NCI-H146 treated with DMSO at 0.1 percent for 48 hours (cell line): ENCODE results near the gene AP1M2.
"Not testable (repeated sequence)": the region's sequence is repeated elsewhere in the genome, so short reads cannot be mapped to it uniquely, and the experiment has no call there.

Experiments used
- DNase-seq: peaks from one replicate; lab custom pipeline; 2025; ENCODE audit not compliant: unreplicated experiment; lab: John Stamatoyannopoulos, UW

The AP1M2 gene

DNA sequence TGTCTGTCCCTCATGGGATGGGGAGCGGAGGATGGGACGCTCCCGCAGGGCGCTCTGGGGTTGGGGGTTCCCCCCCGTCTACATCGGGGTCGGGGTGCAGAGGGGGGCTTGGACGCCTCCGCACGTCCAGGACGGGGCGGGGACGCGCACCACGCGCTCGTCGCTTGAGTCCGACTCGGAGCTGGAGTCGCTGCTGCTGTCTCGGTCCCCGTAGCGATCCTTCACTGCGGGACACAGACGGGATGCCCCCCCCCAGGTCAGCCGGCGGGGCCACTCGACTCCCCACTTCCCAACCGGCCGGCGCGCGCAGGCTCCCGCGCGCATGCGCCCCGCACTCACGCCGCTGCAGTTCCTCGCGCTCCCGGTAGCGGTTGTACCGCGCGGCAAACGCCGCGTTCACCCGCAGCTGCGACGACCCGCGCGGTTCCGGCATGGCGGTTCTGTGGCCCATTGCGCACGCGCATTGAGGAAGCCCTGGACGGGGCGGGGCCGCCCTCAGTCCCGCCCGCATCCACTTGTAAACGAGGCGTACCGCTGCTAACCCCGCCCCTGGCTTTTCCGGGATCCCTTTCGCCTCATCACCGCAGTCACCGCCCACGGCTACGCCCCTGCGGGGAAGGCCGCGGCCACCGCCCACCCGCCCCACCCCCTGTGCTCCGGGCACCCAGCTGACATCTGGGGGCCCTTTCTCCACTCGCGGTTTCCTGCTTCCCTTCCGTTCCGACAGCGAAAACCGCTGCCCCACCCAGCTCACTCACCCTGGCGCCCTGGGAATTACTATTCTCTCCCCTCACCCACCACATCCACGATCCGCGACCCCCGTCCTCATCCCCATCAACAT, 21.3 kb downstream of the AP1M2 start, which contains the start of gene KRI1:
TSS of gene KRI1 (minus strand) at position 444 of the 841 bp plus-strand sequence. CDS start at position 433, 11 bp downstream.
- peak; percentile 96 for DNase-seq

DNA sequence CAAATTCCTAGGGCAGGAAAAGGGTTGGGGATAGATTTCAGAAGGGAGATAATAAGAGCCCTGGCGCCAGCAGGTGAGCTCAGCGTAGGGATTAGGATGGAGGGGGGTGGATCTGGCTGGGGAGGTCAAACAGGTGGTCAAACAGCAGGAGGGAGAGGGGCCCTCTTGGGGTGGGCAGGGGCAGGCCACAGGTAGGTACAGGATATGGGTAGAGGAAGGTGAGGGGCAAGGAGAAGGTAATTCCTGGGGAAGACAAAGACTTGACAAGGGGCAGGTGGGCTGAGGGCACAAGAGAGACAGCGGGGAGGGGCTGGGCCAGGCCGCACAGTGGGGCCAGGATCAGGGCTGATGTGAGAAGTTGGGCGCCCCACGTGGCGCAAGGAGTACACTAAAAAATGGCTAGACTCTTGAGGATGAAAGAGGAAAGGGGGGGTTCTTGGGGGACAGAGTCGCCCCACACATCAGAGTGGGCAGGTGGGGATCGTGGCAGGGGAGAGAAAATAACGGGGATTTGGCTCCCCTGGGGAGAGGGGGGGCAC, 22.0 kb downstream of the AP1M2 start:
- DNase-seq: peak; percentile 79

DNA sequence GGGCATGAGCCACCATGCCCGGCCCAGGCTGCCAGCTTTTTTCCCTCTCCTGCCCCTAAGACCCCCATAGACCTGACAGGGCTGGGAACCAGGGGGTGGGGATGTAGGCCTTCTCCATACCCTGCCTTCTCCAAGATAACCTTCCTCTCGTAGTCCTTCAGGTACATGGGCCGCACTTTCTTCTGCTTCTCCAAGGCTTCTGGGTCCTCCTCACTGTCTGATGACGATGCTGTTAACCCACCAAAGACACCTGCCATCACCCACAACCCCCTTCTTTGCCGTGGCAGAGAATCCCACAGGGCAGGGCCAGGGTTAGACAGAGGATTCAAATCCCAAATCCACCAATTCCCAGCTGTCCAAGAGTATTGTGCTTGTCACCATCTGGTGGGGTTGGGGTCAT, 24.5 kb downstream of the AP1M2 start:
- no peak for DNase-seq

DNA sequence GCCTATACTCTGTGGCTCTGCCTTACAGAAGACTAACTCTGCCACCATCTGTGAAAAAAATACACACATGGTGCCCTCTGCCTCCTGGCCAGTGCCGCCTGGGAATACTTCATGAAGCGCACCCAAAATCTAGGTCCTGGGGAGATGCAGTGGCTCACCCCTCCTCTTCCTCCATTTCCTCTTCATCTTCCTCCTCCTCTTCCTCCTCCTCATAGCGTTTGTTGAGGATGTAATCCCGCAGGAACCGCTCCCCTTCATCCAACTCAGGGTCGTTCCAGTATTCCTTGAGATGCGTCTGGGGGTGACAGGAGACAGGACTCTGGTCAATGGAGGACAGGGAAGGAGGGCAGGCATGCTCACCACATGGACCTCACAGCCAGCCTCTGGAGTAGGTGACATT, 27.0 kb downstream of the AP1M2 start:
- DNase-seq: no peak

DNA sequence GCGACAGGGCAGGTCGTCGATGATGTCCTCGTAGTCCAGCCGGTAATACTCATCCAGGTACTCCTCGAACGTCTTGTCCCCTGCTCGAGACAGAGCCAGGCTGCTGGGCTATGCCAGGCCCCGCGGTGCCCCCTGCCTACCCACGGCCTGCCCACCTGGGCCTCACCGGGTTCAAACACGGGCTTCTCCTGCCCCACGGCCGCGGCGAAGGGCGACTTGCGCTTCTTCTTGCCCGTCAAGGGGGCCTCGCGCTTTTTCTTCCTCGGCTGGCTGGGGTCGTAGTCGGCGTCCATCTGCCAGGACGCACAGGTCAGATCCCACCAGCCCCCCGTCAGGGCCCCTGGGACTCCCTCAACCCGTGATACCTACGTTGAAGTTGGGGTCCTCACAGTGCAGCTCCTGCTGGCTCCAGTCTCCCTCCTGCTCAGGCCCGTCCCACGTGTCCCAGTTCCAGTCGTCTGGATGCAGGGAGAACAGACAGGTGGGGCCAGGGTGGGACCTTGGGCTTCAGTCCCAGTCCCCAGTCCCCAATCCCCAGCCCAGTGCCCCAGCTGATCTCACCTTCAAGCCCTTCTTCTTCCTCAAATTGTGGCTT, 29.4 kb downstream of the AP1M2 start:
- DNase-seq: no peak

DNA sequence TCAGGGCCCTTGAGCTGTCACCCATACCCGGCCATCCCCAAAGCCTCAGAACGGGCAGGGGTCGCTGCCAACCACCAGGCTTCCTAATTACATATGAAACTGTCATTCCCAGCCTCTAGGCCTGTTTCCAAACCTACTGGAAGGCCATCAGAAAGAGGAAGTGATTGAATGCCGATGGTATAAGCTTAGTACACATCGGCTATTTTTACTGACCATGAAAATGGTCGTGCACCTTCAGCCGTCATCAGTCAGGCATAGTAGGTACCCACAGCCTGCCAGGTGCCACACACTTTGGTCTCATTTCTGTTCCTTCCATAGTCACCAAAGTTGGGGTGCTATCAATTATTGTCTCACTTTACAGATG, 31.5 kb downstream of the AP1M2 start:
- DNase-seq: no peak

DNA sequence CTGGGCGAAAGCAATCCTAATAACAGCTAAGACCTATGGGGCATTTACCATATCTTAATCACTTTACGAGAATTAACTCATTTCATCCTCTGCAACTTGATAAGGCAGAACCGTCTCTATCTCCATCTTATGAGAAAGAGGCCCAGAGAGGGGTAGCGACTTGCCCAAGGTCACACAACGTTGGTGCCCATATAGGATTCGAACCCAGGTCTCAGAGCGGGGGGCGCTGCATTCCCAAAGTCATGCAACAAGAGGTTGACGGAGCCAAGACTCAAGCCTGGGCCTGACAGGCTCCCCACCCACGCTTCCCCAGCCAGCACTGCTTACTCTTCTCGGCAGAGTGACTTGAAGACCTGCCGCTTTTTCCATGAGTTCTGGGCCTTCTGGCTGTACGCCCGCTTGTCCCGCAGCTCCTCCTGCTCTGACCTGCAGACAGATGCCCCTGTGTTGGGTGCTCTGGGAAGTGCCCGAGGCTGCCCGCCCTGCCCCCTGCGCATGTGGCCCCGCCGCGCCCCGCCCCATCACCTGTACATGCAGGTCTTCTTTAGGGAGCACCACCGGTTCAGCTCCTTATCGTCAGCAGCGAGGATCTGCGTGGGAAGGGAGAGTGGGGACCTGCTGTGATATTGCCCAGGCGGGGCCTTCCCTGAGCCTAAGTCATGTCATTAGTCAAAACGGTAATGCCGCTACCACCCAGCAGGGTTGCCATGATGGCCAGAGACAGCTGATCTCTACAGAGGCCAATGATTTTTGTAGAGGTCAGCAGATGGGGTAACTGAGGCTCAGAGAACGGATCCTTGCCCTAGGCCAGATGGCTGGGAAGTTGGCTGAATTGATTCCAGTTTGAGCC, 32.1 kb downstream of the AP1M2 start:
- no peak for DNase-seq

DNA sequence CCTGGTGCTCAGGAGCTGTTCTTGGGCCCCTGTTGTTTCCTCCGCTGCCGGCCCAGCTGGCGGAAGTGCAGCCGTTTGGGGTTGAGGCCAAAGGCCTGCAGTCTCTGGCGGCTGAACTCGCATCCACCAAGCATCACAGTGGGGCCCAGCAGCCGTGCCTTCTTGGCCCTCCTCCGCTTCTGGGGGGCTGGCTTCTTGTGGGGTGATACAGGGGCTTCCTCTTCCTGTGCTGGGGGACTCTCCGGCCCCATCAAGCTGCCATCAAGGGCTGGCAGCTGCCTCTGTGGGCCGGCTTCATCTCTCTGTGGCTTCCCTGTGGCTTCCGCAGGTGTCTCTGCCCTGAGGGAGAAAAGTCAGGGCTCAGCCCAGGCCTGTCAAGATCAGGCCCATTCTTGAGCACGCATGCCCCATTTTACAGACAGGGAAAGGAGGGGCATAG, 33.1 kb downstream of the AP1M2 start:
- no peak for DNase-seq

DNA sequence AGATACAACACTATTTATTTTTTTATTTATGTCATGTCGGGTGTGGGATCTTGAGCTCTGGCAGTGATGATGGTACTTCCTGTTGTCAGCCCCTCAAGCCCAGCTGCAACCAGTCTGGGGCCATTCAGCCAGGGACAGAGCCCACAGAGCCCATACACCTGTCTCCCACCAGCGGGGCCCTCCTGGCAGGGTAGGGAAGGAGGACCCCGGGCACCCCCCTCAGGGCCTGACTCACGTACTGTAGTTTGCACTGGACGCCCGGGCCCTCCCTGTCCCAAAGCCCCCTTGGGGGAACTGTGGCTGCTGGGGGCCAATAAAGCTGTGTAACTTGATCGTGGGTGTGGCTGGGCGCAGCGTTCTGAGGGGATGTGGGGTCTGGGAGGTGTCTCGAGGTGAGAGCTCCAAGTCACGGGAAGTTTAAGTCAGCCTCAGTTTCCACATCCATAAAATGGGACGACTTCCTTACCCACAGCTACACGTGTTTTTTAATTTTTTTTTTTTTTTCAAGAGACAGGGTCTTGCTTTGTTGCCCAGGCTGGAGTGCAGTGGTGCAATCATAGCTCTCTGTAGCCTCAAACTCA, 33.9 kb downstream of the AP1M2 start:
- no peak for DNase-seq

DNA sequence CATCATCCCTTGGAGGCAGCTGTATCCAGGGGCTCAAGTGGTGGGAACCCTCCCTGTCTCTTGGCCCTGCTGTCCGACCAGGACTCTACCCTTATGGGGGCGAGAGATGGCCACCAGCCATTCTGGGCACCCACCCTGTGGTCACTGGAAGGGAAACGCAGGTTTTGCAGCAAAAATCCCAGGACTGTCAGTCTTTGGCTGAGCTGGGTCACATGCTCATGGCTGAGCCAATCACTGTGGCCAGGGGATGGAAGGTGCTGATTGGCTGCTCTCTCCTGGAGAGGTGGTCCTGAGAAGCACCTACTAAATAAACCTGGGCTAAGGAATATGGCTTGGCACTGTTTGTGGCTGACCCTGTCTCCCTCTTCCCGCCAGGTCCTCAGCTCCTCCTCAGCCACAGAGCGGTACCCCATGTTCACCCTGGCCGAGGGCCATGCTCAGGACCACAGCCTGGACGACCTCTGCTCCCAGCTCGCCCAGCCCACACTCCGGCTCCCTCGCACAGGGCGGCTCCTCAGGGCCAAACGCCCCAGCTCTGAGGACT, 34.5 kb downstream of the AP1M2 start:
- no peak for DNase-seq

DNA sequence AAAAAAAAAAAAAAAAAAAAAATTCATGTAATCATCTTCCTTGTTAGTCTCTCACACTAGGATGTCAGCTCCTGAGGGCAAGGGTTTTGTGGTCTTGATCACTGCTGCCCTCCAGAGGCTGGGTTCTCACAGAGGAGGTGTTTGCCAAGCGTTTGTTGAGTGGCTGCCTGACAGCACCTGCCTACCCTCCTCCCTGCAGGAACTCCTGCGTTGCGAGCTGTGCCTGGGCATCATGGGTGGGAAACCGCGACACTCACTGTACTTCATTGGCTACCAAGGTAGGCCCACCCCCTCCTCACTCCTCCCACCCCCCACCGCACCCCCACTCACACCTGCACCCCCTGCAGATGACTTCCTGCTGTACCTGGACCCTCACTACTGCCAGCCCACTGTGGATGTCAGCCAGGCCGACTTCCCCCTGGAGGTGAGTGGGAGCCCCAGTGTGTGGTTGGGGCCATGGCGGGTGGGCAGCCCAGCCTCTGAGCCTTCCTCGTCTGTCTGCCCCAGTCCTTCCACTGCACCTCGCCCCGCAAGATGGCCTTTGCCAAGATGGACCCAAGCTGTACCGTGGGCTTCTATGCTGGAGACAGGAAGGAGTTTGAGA, 35.3 kb downstream of the AP1M2 start:
- DNase-seq: no peak

DNA sequence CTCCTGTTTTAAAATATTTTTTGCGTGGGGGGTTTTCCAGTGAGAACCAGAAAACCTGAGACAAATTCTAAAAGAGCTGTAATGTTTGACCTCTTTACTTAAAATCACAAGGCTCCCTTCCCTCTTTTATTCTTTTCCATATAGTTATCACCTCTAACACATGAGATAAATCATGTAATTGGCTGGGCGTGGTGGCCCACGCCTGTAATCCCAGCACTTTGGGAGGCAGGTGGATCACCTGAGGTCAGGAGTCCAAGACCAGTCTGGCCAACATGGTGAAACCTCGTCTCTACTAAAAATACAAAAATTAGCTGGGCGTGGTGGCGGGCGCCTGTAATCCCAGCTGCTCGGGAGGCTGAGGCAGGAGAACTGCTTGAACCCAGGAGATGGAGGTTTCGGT, 36.1 kb downstream of the AP1M2 start:
- DNase-seq: not testable (repeated sequence)

DNA sequence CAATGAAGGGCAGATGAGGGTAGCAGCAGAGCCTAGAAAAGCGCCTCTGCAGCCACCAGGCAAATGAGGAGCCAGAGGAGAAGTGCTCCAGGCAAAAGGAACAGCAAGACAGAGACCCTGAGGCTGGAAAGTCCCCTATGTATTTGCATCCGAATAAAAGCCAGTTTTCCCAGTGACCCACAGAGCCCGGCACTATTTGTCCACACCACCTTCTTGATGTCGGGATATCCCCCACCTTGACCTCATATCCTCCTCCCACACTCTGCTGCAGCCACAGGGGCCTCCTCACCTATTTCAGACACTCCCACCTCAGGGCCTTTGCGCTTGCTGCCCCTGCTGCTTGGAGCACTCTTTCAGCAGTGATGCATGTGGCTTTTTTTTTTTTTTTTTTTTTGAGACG, 36.8 kb downstream of the AP1M2 start:
- DNase-seq: no peak

DNA sequence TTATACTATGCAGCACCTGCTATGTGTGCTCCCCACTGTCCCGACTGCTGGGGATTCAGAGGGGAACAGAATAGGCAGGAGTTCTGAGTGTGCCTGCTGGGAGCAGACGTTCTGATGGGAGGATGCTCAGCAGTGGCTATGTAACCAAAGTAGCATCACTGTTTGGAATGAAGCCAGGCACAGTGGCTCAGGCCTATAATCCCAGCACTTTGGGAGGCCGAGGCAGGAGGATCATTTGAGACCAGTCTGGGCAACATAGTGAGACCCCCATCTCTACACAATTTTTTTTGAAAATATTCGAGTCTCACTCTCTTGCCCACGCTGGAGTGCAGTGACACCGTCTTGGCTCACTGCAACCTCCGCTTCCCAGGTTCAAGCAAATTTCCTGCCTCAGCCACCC, 37.4 kb downstream of the AP1M2 start:
- DNase-seq: no peak

DNA sequence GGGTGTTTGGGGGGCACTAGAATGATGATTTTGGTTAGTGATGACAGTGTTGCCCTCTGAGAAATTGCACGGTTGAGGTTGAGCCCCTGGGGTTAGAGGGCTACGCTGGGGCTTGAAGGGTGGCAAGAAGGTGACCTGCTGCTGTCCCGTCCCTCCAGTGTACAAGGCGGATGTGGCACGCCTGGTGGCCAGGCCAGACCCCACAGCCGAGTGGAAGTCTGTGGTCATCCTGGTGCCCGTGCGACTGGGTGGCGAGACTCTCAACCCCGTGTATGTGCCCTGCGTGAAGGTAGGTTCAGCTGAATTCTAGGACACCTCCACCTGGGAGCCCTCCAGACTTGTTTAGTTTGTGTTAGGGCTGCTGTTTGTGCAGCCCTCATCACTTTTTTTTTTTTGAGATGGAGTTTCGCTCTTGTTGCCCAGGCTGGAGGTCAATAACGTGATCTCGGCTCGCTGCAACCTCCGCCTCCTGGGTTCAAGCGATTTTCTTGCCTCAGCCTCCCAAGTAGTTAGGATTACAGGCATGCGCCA, 38.3 kb downstream of the AP1M2 start:
- no peak for DNase-seq

DNA sequence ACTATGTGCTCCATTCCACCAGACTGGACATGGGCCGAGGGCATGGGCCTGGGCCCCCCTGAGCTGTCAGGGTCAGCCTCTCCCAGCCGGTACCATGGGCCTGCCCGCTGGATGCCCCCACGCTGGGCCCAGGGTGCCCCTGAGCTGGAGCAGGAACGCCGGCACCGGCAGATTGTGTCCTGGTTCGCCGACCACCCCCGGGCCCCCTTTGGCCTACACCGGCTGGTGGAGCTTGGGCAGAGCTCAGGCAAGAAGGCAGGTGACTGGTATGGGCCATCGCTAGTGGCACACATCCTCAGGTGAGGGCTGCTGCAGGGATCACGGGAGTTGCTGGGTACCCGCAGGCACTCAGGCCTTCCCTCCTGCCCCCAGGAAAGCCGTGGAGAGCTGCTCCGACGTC, 40.3 kb downstream of the AP1M2 start:
- DNase-seq: no peak

DNA sequence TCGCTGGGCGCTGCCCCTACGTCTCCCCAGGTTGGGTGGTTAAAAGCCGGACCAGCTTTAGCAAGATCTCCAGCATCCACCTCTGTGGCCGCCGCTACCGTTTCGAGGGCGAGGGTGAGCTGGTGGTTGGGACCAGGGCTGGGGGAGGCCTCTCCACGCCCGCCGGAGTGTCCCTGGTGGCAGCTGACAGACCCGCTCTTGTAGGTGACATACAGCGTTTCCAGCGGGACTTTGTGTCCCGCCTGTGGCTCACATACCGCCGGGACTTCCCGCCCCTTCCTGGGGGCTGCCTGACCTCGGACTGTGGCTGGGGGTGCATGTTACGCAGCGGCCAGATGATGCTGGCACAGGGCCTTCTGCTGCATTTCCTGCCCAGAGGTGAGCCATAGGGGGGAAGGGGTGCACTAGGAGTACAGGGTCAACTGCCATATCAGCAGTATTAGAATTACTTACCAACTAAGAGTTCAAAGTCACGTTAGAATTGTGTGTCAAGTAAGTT, 42.3 kb downstream of the AP1M2 start:
- DNase-seq: no peak

DNA sequence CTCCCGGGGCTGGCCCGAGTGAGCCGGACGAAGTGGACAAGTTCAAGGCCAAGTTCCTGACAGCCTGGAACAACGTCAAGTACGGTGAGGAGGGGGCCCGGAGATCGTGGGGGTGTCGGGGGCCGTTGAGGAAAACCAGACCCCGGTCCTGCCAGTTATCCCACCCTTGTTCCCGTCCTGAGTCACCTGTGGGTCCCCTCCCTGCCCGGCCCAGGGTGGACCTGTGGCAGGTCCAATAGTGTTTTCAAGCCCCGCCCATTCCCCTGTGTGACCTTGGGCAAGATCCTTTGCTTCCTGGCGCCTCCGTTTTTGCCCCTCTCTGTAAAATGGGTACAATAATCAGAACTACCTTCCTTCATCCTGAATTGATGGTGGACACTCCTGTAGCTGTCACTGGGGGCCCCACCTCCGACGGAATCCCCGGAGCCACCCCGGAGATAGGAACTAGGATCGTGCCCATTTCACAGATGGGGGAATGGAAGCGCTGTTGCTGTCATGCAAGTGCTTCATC, 42.8 kb downstream of the AP1M2 start:
- DNase-seq: no peak

DNA sequence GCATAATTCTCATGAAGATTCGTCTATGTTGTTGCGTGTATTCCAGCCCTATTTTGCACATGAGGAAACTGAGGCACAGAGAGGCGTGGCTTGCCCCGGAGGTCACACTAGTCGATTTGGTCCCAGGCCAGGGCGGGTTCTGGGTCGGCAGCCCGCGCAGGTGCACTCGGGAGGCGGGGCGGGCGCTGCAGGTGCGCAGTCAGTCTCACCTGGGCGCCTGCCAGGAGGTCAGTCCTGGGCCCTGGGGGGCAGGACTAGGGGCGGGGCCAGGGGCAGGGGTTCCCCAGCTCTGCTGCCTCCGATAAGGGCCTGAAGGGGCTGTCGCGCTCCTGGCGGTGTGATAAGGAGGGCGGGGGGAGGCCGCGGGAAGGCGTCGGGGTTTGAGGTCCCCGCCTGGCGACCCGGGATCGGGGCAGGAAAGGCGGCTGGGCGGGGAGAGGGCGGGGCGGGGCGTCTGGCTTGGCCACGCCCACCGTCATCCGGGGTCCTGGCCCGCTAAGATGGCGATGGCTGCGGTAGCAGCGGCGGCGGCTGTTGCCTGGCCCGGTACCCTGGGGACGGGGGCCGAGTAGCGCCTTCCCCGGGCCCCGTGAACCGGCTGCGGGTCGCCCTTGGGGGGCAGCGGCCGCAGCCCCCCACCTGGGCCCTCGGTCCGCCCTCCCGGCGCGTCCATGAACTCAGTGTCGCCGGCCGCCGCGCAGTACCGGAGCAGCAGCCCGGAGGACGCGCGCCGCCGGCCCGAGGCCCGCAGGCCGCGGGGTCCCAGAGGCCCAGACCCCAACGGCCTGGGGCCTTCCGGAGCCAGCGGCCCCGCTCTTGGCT, 43.5 kb downstream of the AP1M2 start, which contains the start of gene ATG4D:
TSS of gene ATG4D (plus strand) at position 485 of the 822 bp plus-strand sequence. CDS start at position 672, 187 bp downstream.
- DNase-seq: peak; percentile 81
